GM18873 (cell line): ENCODE measurements around the gene HCN4.

ENCODE experiments used
- ATAC-seq: cut with Tn5 transposase; IDR thresholded peaks from one replicate; pipeline ENCODE4 v1.9.1; 2021; ENCODE audit warnings: mild to moderate bottlenecking, moderate library complexity, moderate number of reproducible peaks; ENCODE audit not compliant: unreplicated experiment, low FRiP score

Gene HCN4

GRCh38 chr15:73352082-73352481 is 16.7 kb downstream of the HCN4 start:
- ATAC-seq, result no peak

- no peak for ATAC-seq
These were observed 19.6 kb downstream of the HCN4 start for GRCh38 chr15:73349191-73349590.

GRCh38 chr15:73346735-73347312 is 21.9 kb downstream of the HCN4 start:
- no peak for ATAC-seq

GRCh38 chr15:73345658-73346057 is 23.1 kb downstream of the HCN4 start:
- no peak for ATAC-seq

GRCh38 chr15:73344056-73344455 is 24.7 kb downstream of the HCN4 start:
- ATAC-seq, result no peak

- no peak for ATAC-seq
These were observed 26.7 kb downstream of the HCN4 start for GRCh38 chr15:73341886-73342600.

GRCh38 chr15:73340502-73341192 is 28.1 kb downstream of the HCN4 start:
- ATAC-seq, result no peak

GRCh38 chr15:73338606-73339374 is 30.0 kb downstream of the HCN4 start:
- no peak for ATAC-seq

- no peak for ATAC-seq
These were observed 30.7 kb downstream of the HCN4 start for GRCh38 chr15:73338058-73338457.

GRCh38 chr15:73337187-73337586 is 31.6 kb downstream of the HCN4 start:
- ATAC-seq, result no peak

GRCh38 chr15:73336756-73337155 is 32.0 kb downstream of the HCN4 start:
- ATAC-seq, result no peak

GRCh38 chr15:73335471-73335870 is 33.3 kb downstream of the HCN4 start:
- no peak for ATAC-seq

- no peak for ATAC-seq
These were observed 33.7 kb downstream of the HCN4 start for GRCh38 chr15:73335026-73335425.

GRCh38 chr15:73334086-73334485 is 34.7 kb downstream of the HCN4 start:
- no peak for ATAC-seq

- ATAC-seq, result no peak
These were observed 35.8 kb downstream of the HCN4 start for GRCh38 chr15:73333001-73333400.

- ATAC-seq, result no peak
These were observed 36.5 kb downstream of the HCN4 start for GRCh38 chr15:73331991-73332925.

- ATAC-seq, result no peak
These were observed 37.3 kb downstream of the HCN4 start for GRCh38 chr15:73331501-73331900.

- no peak for ATAC-seq
These were observed 38.3 kb downstream of the HCN4 start for GRCh38 chr15:73330206-73331051.
